KMS-11 (cell line): ENCODE measurements around the gene PTPRN2.

ENCODE experiments used
- H2AFZ ChIP-seq: fragments of 200-600 bp; sonication (generic); 2 replicates; pipeline ENCODE4 v1.6.1; 2016; ENCODE audit warnings: antibody characterized with exemption, mixed run types, low read depth
- H3K27ac ChIP-seq: fragments of 200-600 bp; sonication (generic); 2 replicates; pipeline ENCODE4 v1.6.1; 2016; ENCODE audit warnings: mild to moderate bottlenecking, mixed run types
- H3K27me3 ChIP-seq: fragments of 200-600 bp; sonication (generic); 2 replicates; pipeline ENCODE4 v1.6.1; 2017; ENCODE audit warnings: mild to moderate bottlenecking, low read depth, mixed run types, moderate library complexity; ENCODE audit not compliant: insufficient read depth
- H3K36me3 ChIP-seq: fragments of 200-600 bp; sonication (generic); 2 replicates; pipeline ENCODE4 v1.6.1; 2017; ENCODE audit warnings: mild to moderate bottlenecking, mixed run types; ENCODE audit not compliant: insufficient read depth
- H3K4me1 ChIP-seq: fragments of 200-600 bp; sonication (generic); 2 replicates; pipeline ENCODE4 v1.6.1; 2016; ENCODE audit warnings: mild to moderate bottlenecking, low read depth, mixed run types; ENCODE audit not compliant: poor library complexity, severe bottlenecking
- H3K4me2 ChIP-seq: fragments of 200-600 bp; sonication (generic); 2 replicates; pipeline ENCODE4 v1.7.0; 2016; ENCODE audit warnings: mild to moderate bottlenecking, mixed run types
- H3K4me3 ChIP-seq: fragments of 200-600 bp; sonication (generic); IDR thresholded peaks from 2 replicates; pipeline ENCODE4 v1.6.1; 2017; ENCODE audit warnings: low read depth, low read length, mixed read lengths; ENCODE audit not compliant: insufficient read depth
- H3K79me2 ChIP-seq: fragments of 200-600 bp; sonication (generic); 2 replicates; pipeline ENCODE4 v1.6.1; 2016; ENCODE audit warnings: low read depth, mixed run types; ENCODE audit not compliant: insufficient read depth
- H3K9ac ChIP-seq: fragments of 200-600 bp; sonication (generic); 2 replicates; pipeline ENCODE4 v1.6.1; 2016; ENCODE audit warnings: mild to moderate bottlenecking, mixed run types
- H4K20me1 ChIP-seq: fragments of 200-600 bp; sonication (generic); 2 replicates; pipeline ENCODE4 v1.6.1; 2016; ENCODE audit warnings: mild to moderate bottlenecking, mixed run types; ENCODE audit not compliant: insufficient read depth
- CTCF ChIP-seq: fragments of 200-600 bp; sonication (generic); conservative IDR thresholded peaks from 2 replicates; pipeline ENCODE4 v1.6.1; 2017; ENCODE audit warnings: low read depth, mild to moderate bottlenecking, antibody characterized with exemption, low read length, moderate library complexity, mixed read lengths

PTPRN2 gene

GRCh38 chr7:158263964-158264748 is 323.5 kb downstream of the PTPRN2 start:
- no peak overlapping the region for H3K9ac ChIP-seq
- no peaks in the 10 kb centered on the region for H3K4me1 ChIP-seq
- H3K4me3 ChIP-seq: no peak overlapping the region
- H3K79me2 ChIP-seq: no peaks in the 10 kb centered on the region
- H3K36me3 ChIP-seq: no peaks in the 10 kb centered on the region
- 0 out of 2 replicates have a peak, but pooled peaks cover 2% of the 10 kb centered on the region for H3K27me3 ChIP-seq
- H2AFZ ChIP-seq: no peak overlapping the region
- H3K27ac ChIP-seq: no peak overlapping the region
- H3K4me2 ChIP-seq: no peak overlapping the region
- H4K20me1 ChIP-seq: no peaks in the 10 kb centered on the region
- no peak for TF ChIP-seq CTCF

- Histone ChIP-seq H3K4me3 (no peak overlapping the region), H3K4me2 (no peak overlapping the region), H3K9ac (no peak overlapping the region), H3K36me3 (no peaks in the 10 kb centered on the region), H3K27ac (no peak overlapping the region), H4K20me1 (no peaks in the 10 kb centered on the region), H3K79me2 (no peaks in the 10 kb centered on the region), H2AFZ (no peak overlapping the region), H3K4me1 (no peaks in the 10 kb centered on the region), H3K27me3 (0 out of 2 replicates have a peak, but pooled peaks cover 2% of the 10 kb centered on the region)
- TF ChIP-seq CTCF: no peak
Observed at GRCh38 chr7:158263110-158263963, 324.3 kb downstream of the PTPRN2 start.

DNA sequence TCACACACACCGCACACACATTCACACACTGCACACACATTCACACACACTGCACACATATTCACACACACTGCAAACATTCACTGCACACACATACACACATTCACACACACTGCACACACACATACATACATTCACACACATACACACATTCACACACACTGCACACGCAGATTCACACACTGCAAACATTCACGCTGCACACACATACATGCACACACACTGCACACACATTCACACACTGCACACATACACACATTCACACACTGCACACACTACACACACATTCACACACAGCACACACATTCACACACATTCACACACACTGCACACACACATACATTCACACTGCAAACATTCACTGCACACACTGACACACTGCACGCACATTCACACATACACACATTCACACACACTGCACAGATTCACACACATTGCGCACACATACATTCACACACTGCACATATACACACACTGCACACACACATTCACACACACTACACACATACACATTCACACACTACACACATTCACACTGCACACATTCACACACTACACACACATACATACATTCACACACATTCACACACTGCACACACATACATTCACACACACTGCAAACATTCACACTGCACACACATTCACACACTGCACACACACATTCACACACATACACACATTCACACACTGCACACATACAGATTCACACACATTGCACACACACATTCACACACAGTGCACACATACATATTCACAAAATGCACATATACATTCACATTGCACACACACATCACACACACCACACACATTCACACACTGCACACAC is 325.1 kb downstream of the PTPRN2 start:
- Histone ChIP-seq H2AFZ (no peak overlapping the region), H3K36me3 (no peaks in the 10 kb centered on the region), H4K20me1 (no peaks in the 10 kb centered on the region), H3K27ac (no peak overlapping the region), H3K9ac (no peak overlapping the region), H3K4me1 (no peaks in the 10 kb centered on the region), H3K27me3 (0 out of 2 replicates have a peak, but pooled peaks cover 2% of the 10 kb centered on the region), H3K4me2 (no peak overlapping the region), H3K4me3 (no peak overlapping the region), H3K79me2 (no peaks in the 10 kb centered on the region)
- TF ChIP-seq CTCF: no peak
